Esophagus squamous epithelium (tissue), 4 donors: Measurements from ENCODE around the gene ANKRD6.

Experiments used
- CTCF ChIP-seq, 6 experiments: fragments of 450-650 bp in 4 of 6; fragments of 200-600 bp in 2 of 6; sonication (generic) in 2 of 6; IDR thresholded peaks; one replicate each; pipeline ENCODE4 v1.5.1; 2016 to 2019; ENCODE audit warnings: antibody characterized with exemption in 6 of 6, mild to moderate bottlenecking in 4 of 6, moderate library complexity in 4 of 6
- POLR2A ChIP-seq, 4 donors: fragments of 450-650 bp; IDR thresholded peaks; one replicate each; pipeline ENCODE4 v1.6.1; 2017; ENCODE audit warnings: antibody characterized with exemption in 4 of 4, mild to moderate bottlenecking in 4 of 4, moderate library complexity in 3 of 4

GRCh38 chr6:89522778-89523177, 89.8 kb downstream of the ANKRD6 start:
- TF ChIP-seq CTCF (IDR thresholded peaks at IDR 0.05) (no peak), POLR2A (IDR thresholded peaks at IDR 0.05) (no peak)
